Naive thymus-derived CD4-positive, alpha-beta T cell (primary cell): Measurements from ENCODE around the gene CAMK1D. TPM values are rescaled to one million over a fixed set of nuclear protein-coding genes. Genes with fewer than 3 reads are reported as not detected.
"Not testable (repeated sequence)": the region's sequence is repeated elsewhere in the genome, so short reads cannot be mapped to it uniquely, and the experiment has no call there.

ENCODE experiments used
- ATAC-seq: fragments of 150-1000 bp; cut with Tn5 transposase; 2 replicates; pipeline ENCODE4 v1.10.0; 2021; ENCODE audit warnings: mild to moderate bottlenecking, moderate library complexity
- CTCF ChIA-PET: fragments of 350-600 bp; sonication (Branson Sonifier 250); formaldehyde crosslinking; loops from one replicate; lab custom pipeline; 2021; ENCODE audit warnings: antibody characterized with exemption; lab: Charles Lee
- POLR2A ChIA-PET: fragments of 350-600 bp; sonication (Branson Sonifier 250); formaldehyde crosslinking; loops from one replicate; lab custom pipeline; 2021; ENCODE audit warnings: antibody characterized with exemption, inconsistent platforms; lab: Charles Lee
- DNase-seq, 9 donors: peaks; one replicate each; pipeline versions ENCODE4 v3.0.0 to v3.0.0-alpha.2; 2020 to 2022; ENCODE audit warnings: mixed read lengths in 1 of 9
- H3K27ac ChIP-seq: one replicate; pipeline ENCODE4 v1.7.0; 2013; ENCODE audit warnings: mild to moderate bottlenecking, low read depth, low read length, moderate library complexity
- H3K27me3 ChIP-seq, 2 donors: one replicate each; pipeline ENCODE4 v1.7.0; 2013; ENCODE audit warnings: low read length in 2 of 2, mild to moderate bottlenecking in 2 of 2, moderate library complexity in 2 of 2; ENCODE audit not compliant: control insufficient read depth in 2 of 2, insufficient read depth in 2 of 2
- H3K36me3 ChIP-seq, 3 experiments: 1 replicate in 2 of 3; 2 replicates in 1 of 3; pipeline ENCODE4 v1.7.0; 2013; ENCODE audit warnings: low read length in 3 of 3, mild to moderate bottlenecking in 3 of 3, moderate library complexity in 1 of 3; ENCODE audit not compliant: insufficient read depth in 3 of 3, control insufficient read depth in 2 of 3
- H3K4me1 ChIP-seq, 2 donors: one replicate each; pipeline ENCODE4 v1.7.0; 2013; ENCODE audit warnings: low read length in 2 of 2, mild to moderate bottlenecking in 2 of 2, moderate library complexity in 1 of 2; ENCODE audit not compliant: control insufficient read depth in 2 of 2, insufficient read depth in 2 of 2
- H3K4me3 ChIP-seq: 2 replicates; pipeline ENCODE4 v1.7.0; 2013; ENCODE audit warnings: mild to moderate bottlenecking, low read length
- H3K9me3 ChIP-seq, 3 experiments: 1 replicate in 2 of 3; 2 replicates in 1 of 3; pipeline ENCODE4 v1.7.0; 2013; ENCODE audit warnings: low read length in 3 of 3; ENCODE audit not compliant: control insufficient read depth in 2 of 3
- H3K27ac Mint-ChIP-seq, 9 donors: one replicate each; pipeline ENCODE4 v1.8.0; 2020 to 2022; ENCODE audit warnings: mixed read lengths in 9 of 9, mild to moderate bottlenecking in 8 of 9, moderate library complexity in 5 of 9, inconsistent platforms in 2 of 9
- H3K27me3 Mint-ChIP-seq, 5 donors: one replicate each; pipeline ENCODE4 v1.8.0; 2021 to 2022; ENCODE audit warnings: mixed read lengths in 5 of 5, mild to moderate bottlenecking in 1 of 5
- H3K36me3 Mint-ChIP-seq, 5 donors: one replicate each; pipeline ENCODE4 v1.8.0; 2020 to 2022; ENCODE audit warnings: mixed read lengths in 5 of 5, mild to moderate bottlenecking in 3 of 5, inconsistent platforms in 1 of 5
- H3K4me1 Mint-ChIP-seq, 7 donors: one replicate each; pipeline ENCODE4 v1.8.0; 2020 to 2022; ENCODE audit warnings: mixed read lengths in 7 of 7, mild to moderate bottlenecking in 3 of 7, inconsistent platforms in 1 of 7
- H3K4me3 Mint-ChIP-seq, 10 donors: one replicate each; pipeline ENCODE4 v1.8.0; 2020 to 2022; ENCODE audit warnings: mild to moderate bottlenecking in 10 of 10, mixed read lengths in 10 of 10, moderate library complexity in 6 of 10, inconsistent platforms in 2 of 10
- H3K9me3 Mint-ChIP-seq, 11 donors: one replicate each; pipeline ENCODE4 v1.8.0; 2020 to 2022; ENCODE audit warnings: mixed read lengths in 11 of 11, mild to moderate bottlenecking in 4 of 11, inconsistent platforms in 1 of 11, moderate library complexity in 1 of 11
- intact Hi-C, 2 donors: fragments of 100-400 bp; cut with micrococcal nuclease; formaldehyde crosslinking; loops; one replicate each; pipeline ENCODE4 v1.15.1; 2023
- polyA plus RNA-seq, 2 donors: library from polyadenylated mRNA; unstranded; fragments of 300-500 nt; fragmentation: Illumina TruSeq; gene quantifications; one replicate each; pipeline ENCODE4 v1.2.3, GENCODE V29; 2021
- total RNA-seq, 6 experiments: library from RNA in 5 of 6; stranded (reverse) in 5 of 6; gene quantifications; 1 replicate in 5 of 6; 2 replicates in 1 of 6; pipeline ENCODE4 v1.2.3 and lab custom pipeline; 2021 to 2026

Gene CAMK1D
- total and polyA plus RNA-seq, 7 experiments from 2014 or later, result 12.5 to 43.2 (median 18.6) TPM

- Histone ChIP-seq H3K4me1 (peaks cover 0 to 6% of the 10 kb centered on the region in 2 donors), H3K27me3 (no peaks in the 10 kb centered on the region), H3K4me3 (no peak overlapping the region), H3K9me3 (no peaks in the 10 kb centered on the region), H3K27ac (no peak overlapping the region), H3K36me3 (no peaks in the 10 kb centered on the region)
- no peak overlapping the region for H3K27ac Mint-ChIP-seq
- intact Hi-C loops, result no loop called here
- H3K4me3 Mint-ChIP-seq, result no peak overlapping the region
- no peaks in the 10 kb centered on the region for H3K27me3 Mint-ChIP-seq
- no peaks in the 10 kb centered on the region for H3K9me3 Mint-ChIP-seq
- DNase-seq (no peak), ATAC-seq (no peak)
- H3K4me1 Mint-ChIP-seq, result peaks cover 0 to 12% (median 9%) of the 10 kb centered on the region in 7 donors
- POLR2A ChIA-PET, result no interaction called here
- CTCF ChIA-PET, result no interaction called here
- peaks cover 0 to 20% (median 10%) of the 10 kb centered on the region in 5 donors for H3K36me3 Mint-ChIP-seq
Measured at GRCh38 chr10:12733271-12733670, 383.9 kb downstream of the CAMK1D start.

GRCh38 chr10:12735843-12736462, 386.6 kb downstream of the CAMK1D start:
- no peaks in the 10 kb centered on the region for H3K27me3 Mint-ChIP-seq
- no peak overlapping the region for H3K27ac ChIP-seq
- no peaks in the 10 kb centered on the region for H3K9me3 Mint-ChIP-seq
- ATAC-seq, result no peak
- H3K4me1 Mint-ChIP-seq, result peaks cover 0 to 12% (median 3%) of the 10 kb centered on the region in 7 donors
- H3K4me3 ChIP-seq, result no peak overlapping the region
- peaks cover 0 to 16% (median 10%) of the 10 kb centered on the region in 5 donors for H3K36me3 Mint-ChIP-seq
- no peaks in the 10 kb centered on the region for H3K27me3 ChIP-seq
- no peak for DNase-seq
- no peaks in the 10 kb centered on the region for H3K4me1 ChIP-seq
- H3K27ac Mint-ChIP-seq, result no peak overlapping the region
- no peaks in the 10 kb centered on the region for H3K36me3 ChIP-seq
- intact Hi-C loops, result no loop called here
- H3K4me3 Mint-ChIP-seq, result no peak overlapping the region
- ChIA-PET POLR2A (no interaction called here), CTCF (interaction anchor here (0.8 kb wide), 1 partner anchor 11 kb away, joined by 3 read pairs; no protein-coding TSS in a partner anchor)
- H3K9me3 ChIP-seq, result no peaks in the 10 kb centered on the region

DNA sequence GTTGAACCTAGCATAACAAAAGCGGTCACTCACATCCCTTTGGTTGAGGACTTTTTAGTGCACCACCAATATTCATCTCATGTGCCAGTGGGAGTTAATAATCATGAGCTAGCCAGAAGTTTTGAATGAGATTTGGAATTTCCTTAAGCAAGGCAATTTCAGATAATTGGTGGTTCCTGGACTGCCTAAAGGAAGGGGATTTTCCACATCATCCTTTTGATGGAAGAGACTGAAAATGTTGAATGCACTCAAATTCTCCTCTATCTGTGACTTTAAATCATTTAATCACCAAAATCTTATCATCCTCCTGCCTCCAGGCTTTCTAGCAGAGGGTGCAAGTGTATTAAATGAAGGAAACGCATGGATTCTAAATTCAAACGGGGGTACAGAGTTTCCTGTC, 391.5 kb downstream of the CAMK1D start:
- H3K4me3 ChIP-seq, result no peak overlapping the region
- H3K27ac Mint-ChIP-seq, result no peak overlapping the region

DNA sequence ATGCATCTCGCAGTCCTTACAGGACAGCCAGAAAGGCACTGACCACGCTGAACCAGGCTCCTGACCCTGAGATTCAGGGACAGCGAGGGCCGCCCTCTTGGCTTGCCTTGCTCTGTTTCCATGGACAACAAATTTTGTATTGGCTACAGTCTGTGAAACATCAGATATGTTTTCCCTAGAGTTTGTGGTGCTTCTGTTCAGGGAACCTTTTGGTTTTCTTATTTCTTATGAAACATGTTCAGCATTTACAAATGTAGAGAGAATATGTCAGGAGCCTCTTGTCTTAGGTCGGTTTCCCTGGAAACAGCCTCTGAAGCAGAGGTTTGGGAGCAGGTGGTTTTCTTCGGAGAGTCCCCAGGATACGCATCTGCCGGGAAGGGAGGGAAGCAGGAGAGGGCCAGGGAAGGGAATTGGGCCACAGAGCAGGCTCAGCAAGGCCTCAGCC, 392.0 kb downstream of the CAMK1D start:
- no peaks in the 10 kb centered on the region for H3K27me3 Mint-ChIP-seq
- DNase-seq, result no peak
- Histone ChIP-seq H3K9me3 (no peaks in the 10 kb centered on the region), H3K4me3 (no peak overlapping the region), H3K27ac (no peak overlapping the region), H3K36me3 (no peaks in the 10 kb centered on the region), H3K27me3 (no peaks in the 10 kb centered on the region), H3K4me1 (no peaks in the 10 kb centered on the region)
- H3K4me1 Mint-ChIP-seq, result peaks cover 0 to 21% (median under 1%) of the 10 kb centered on the region in 7 donors
- ChIA-PET CTCF (no interaction called here), POLR2A (no interaction called here)
- peaks cover 0 to 9% (median 0%) of the 10 kb centered on the region in 5 donors for H3K36me3 Mint-ChIP-seq
- H3K9me3 Mint-ChIP-seq, result no peaks in the 10 kb centered on the region
- intact Hi-C loops, result no loop called here
- no peak overlapping the region for H3K4me3 Mint-ChIP-seq
- no peak overlapping the region for H3K27ac Mint-ChIP-seq
- no peak for ATAC-seq

More for the DNA sequence above, 391.5 kb downstream of the CAMK1D start:
- Mint-ChIP-seq H3K9me3 (no peaks in the 10 kb centered on the region), H3K36me3 (peaks cover 0 to 9% (median 0%) of the 10 kb centered on the region in 5 donors), H3K27me3 (no peaks in the 10 kb centered on the region), H3K4me3 (no peak overlapping the region), H3K4me1 (peaks cover 0 to 21% (median 0%) of the 10 kb centered on the region in 7 donors)
- no peaks in the 10 kb centered on the region for H3K27me3 ChIP-seq
- POLR2A ChIA-PET, result no interaction called here
- no peaks in the 10 kb centered on the region for H3K9me3 ChIP-seq
- DNase-seq, result no peak
- no peak overlapping the region for H3K27ac ChIP-seq
- CTCF ChIA-PET, result no interaction called here
- intact Hi-C loops, result no loop called here
- H3K4me1 ChIP-seq, result no peaks in the 10 kb centered on the region
- no peak for ATAC-seq
- no peaks in the 10 kb centered on the region for H3K36me3 ChIP-seq

GRCh38 chr10:12742771-12743170, 393.4 kb downstream of the CAMK1D start:
- ATAC-seq (peak; percentile 56), DNase-seq (no peak)
- H3K9me3 Mint-ChIP-seq, result no peaks in the 10 kb centered on the region
- H3K27ac Mint-ChIP-seq, result no peak overlapping the region
- Histone ChIP-seq H3K4me1 (no peaks in the 10 kb centered on the region), H3K4me3 (no peak overlapping the region), H3K36me3 (no peaks in the 10 kb centered on the region), H3K27me3 (no peaks in the 10 kb centered on the region), H3K27ac (no peak overlapping the region), H3K9me3 (no peaks in the 10 kb centered on the region)
- peaks cover 0 to 9% (median 0%) of the 10 kb centered on the region in 5 donors for H3K36me3 Mint-ChIP-seq
- intact Hi-C loops, result no loop called here
- H3K27me3 Mint-ChIP-seq, result no peaks in the 10 kb centered on the region
- ChIA-PET CTCF (interaction anchor here (0.6 kb wide), 1 partner anchor 1484 kb away, joined by 5 read pairs; no protein-coding TSS in a partner anchor), POLR2A (no interaction called here)
- H3K4me1 Mint-ChIP-seq, result peaks cover 0 to 8% (median 4%) of the 10 kb centered on the region in 7 donors
- H3K4me3 Mint-ChIP-seq, result no peak overlapping the region

- H3K27me3 ChIP-seq, H3K9me3 ChIP-seq, H3K27me3 Mint-ChIP-seq, H3K27ac ChIP-seq, POLR2A ChIA-PET, CTCF ChIA-PET, H3K36me3 ChIP-seq, H3K4me1 ChIP-seq, H3K4me1 Mint-ChIP-seq, H3K9me3 Mint-ChIP-seq, DNase-seq, intact Hi-C loops, ATAC-seq, H3K4me3 ChIP-seq, H3K4me3 Mint-ChIP-seq: not testable (repeated sequence)
- Mint-ChIP-seq H3K36me3 (peaks cover 0 to 14% (median 0%) of the 10 kb centered on the region in 5 donors), H3K27ac (peak overlapping the region in 1 of 9 donors; percentile 31)
Measured at GRCh38 chr10:12743466-12743865, 394.1 kb downstream of the CAMK1D start.

- Mint-ChIP-seq H3K27me3 (no peaks in the 10 kb centered on the region), H3K4me1 (peaks cover 0 to 10% (median 4%) of the 10 kb centered on the region in 7 donors)
Measured at GRCh38 chr10:12743941-12744340, 394.6 kb downstream of the CAMK1D start.

More at GRCh38 chr10:12743941-12744340, 394.6 kb downstream of the CAMK1D start:
- Histone ChIP-seq H3K27ac (no peak overlapping the region), H3K4me3 (no peak overlapping the region), H3K9me3 (no peaks in the 10 kb centered on the region), H3K27me3 (no peaks in the 10 kb centered on the region), H3K4me1 (no peaks in the 10 kb centered on the region), H3K36me3 (no peaks in the 10 kb centered on the region)
- ChIA-PET POLR2A (no interaction called here), CTCF (no interaction called here)
- peaks cover 0 to 14% (median 0%) of the 10 kb centered on the region in 5 donors for H3K36me3 Mint-ChIP-seq
- no peak for DNase-seq
- peak overlapping the region in 1 of 9 donors; percentile 31 for H3K27ac Mint-ChIP-seq
- H3K4me3 Mint-ChIP-seq, result no peak overlapping the region
- H3K9me3 Mint-ChIP-seq, result no peaks in the 10 kb centered on the region
- no peak for ATAC-seq
- intact Hi-C loops, result no loop called here
